GM20431 (cell line): ENCODE data around the gene MS4A10.
"Not testable (repeated sequence)": the region's sequence is repeated elsewhere in the genome, so short reads cannot be mapped to it uniquely, and the experiment has no call there.

ENCODE experiments used
- in situ Hi-C: fragments of 300-500 bp; cut with MseI, MboI; formaldehyde crosslinking; loops from one replicate; pipeline ENCODE4 v1.15.0; 2020; ENCODE audit warnings: low sequenced_read_pairs; ENCODE audit not compliant: unreplicated experiment

Gene MS4A10

GRCh38 chr11:60785136-60785535 is at the start of gene MS4A10:
Gene MS4A10, plus strand, starts transcription at chr11:60785333. Its CDS starts 5,003 bp downstream, at chr11:60790336.
- in situ Hi-C loops, result no loop called here

GRCh38 chr11:60739114-60739513 is 46.0 kb upstream of the MS4A10 start:
- in situ Hi-C loops, result no loop called here

GRCh38 chr11:60740573-60740972 is 44.6 kb upstream of the MS4A10 start:
- in situ Hi-C loops, result no loop called here

- in situ Hi-C loops, result no loop called here
These were observed 43.7 kb upstream of the MS4A10 start for GRCh38 chr11:60741421-60741820.

- in situ Hi-C loops, result no loop called here
These were observed 42.1 kb upstream of the MS4A10 start for GRCh38 chr11:60743058-60743457.

GRCh38 chr11:60744114-60744513 is 41.0 kb upstream of the MS4A10 start:
- in situ Hi-C loops, result no loop called here

- in situ Hi-C loops, result no loop called here
These were observed 37.7 kb upstream of the MS4A10 start for GRCh38 chr11:60747359-60747873.

- in situ Hi-C loops, result no loop called here
These were observed 36.9 kb upstream of the MS4A10 start for GRCh38 chr11:60748225-60748624.

GRCh38 chr11:60748821-60749220 is 36.3 kb upstream of the MS4A10 start:
- in situ Hi-C loops, result no loop called here

- in situ Hi-C loops, result no loop called here
These were observed 34.2 kb upstream of the MS4A10 start for GRCh38 chr11:60750911-60751310.

- in situ Hi-C loops, result no loop called here
These were observed 31.8 kb upstream of the MS4A10 start for GRCh38 chr11:60753309-60753708.

- in situ Hi-C loops, result no loop called here
These were observed 30.2 kb upstream of the MS4A10 start for GRCh38 chr11:60754887-60755286.

GRCh38 chr11:60756307-60757032 is 28.7 kb upstream of the MS4A10 start, which contains the start of gene MS4A15:
Gene MS4A15, plus strand, starts transcription at chr11:60756867. Its CDS starts 6,867 bp downstream, at chr11:60763734.
- in situ Hi-C loops, result no loop called here

GRCh38 chr11:60757231-60757800 is 27.8 kb upstream of the MS4A10 start:
- in situ Hi-C loops, result no loop called here

GRCh38 chr11:60758671-60759070 is 26.5 kb upstream of the MS4A10 start:
- in situ Hi-C loops, result not testable (repeated sequence)

- in situ Hi-C loops, result not testable (repeated sequence)
These were observed 25.5 kb upstream of the MS4A10 start for GRCh38 chr11:60759438-60760225.

GRCh38 chr11:60761436-60762190 is 23.5 kb upstream of the MS4A10 start:
- in situ Hi-C loops, result no loop called here

- in situ Hi-C loops, result no loop called here
These were observed 22.1 kb upstream of the MS4A10 start for GRCh38 chr11:60762851-60763691.

GRCh38 chr11:60763692-60764369 is 21.3 kb upstream of the MS4A10 start:
- in situ Hi-C loops, result no loop called here
